HG03439 (cell line): ENCODE data around the gene ENAH.

Experiments used
- ATAC-seq: cut with Tn5 transposase; IDR thresholded peaks from one replicate; pipeline ENCODE4 v1.9.1; 2021; ENCODE audit warnings: mild to moderate bottlenecking, moderate library complexity; ENCODE audit not compliant: unreplicated experiment

The ENAH gene

GRCh38 chr1:225608014-225608796, 44.7 kb downstream of the ENAH start:
- ATAC-seq = no peak

DNA sequence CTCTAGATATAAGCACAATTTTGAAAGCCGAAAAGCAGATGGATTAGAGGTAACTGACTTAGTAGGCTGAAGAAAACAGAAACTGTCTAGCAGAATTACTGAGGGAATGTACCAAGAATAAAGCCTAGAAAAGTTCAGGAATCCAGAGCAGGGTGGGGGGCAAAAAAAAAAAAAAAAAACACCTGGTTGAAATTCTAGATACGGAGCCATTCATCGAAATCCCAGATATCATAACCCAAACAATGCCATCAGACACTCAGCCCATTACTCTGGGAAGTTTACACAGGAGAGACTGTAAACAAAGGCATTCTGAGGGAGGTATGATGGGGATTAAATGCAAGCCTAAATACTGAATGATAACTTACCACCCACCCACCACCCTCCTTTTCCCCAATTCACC, 45.6 kb downstream of the ENAH start:
- ATAC-seq = no peak

DNA sequence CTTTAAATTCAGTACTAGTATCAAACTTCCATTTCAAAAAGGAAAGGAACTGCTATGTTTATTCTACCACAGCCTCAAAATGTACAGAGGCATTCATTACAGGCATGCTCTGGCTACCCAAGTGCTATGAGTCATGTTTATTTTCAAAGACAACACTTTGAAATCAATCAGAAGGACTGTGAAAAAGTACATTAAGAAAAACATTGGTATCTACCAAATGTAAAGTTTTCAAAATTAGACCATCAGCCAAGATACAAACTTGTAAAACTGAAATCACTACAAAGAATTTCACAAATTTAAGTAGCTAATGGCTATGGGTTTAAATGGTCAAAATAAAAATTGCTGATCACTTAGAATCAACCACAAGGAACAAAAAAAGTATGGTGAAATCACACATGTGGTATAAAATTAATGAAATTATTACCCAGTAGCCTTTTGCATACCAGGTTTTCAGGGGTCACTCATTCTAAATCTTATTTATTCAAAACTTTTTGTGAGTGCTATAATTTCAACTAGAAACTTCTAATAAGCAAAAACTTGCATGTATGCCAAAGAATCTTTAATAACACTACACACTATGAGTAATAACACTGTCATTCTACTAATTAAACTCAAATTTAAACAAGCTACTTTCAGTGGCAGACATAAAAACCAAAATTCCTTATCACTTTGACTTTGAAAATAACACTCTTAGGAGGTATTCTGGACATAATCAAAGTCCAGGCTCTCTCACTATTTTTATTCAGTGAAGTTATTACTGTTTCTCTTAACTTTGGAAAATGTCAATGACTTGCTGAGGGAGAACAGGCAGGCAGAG, 49.2 kb downstream of the ENAH start:
- no peak for ATAC-seq

GRCh38 chr1:225602590-225603206, 50.2 kb downstream of the ENAH start:
- no peak for ATAC-seq

- ATAC-seq = no peak
Observed at GRCh38 chr1:225601902-225602589, 50.9 kb downstream of the ENAH start.

GRCh38 chr1:225598847-225599246, 54.1 kb downstream of the ENAH start:
- ATAC-seq = no peak

- no peak for ATAC-seq
Observed at GRCh38 chr1:225597926-225598575, 54.9 kb downstream of the ENAH start.

DNA sequence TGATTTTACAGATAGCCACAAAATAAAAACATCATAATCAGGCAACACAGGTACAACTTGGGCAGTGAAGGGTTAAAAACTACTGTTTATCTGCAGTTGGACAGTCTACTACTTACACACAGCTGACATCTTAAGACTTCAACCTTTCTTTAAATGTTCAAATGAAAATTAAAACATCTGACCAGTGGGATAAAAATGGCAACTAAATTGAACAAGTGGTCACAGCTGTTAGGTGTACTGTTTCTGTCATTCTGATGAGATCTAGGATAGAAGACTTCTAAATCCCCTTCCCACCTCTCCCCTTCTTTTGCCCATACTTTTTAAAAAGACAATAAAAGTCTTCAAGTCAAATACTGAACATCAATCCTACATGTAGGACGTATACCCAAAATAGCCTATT, 56.2 kb downstream of the ENAH start:
- no peak for ATAC-seq

DNA sequence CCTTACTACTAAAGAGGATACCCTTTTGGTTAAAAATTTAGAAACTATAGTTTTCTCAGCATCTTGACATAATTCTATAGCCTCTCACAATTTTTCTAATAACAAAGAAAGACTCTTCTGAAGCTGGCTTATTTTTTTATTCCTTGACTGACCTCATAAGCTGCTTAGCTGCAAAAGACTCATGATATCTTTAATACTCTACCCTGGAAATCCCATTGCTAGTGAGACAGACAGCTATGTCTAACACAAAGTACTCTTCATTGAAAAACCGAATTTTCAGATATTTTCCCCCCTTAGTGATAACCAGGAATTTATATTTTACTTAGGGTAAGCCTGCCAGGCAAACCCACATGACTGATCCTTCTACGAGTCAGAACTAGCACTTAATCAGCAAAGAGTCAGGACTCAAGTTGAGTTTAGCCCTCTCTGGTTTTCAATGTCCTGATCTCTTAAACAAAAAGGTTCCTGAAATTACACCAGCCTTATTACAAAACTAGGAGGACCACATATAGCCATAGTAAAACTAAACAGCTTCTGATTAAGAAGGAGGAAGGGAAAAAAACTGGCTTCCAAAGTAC, 56.9 kb downstream of the ENAH start:
- ATAC-seq = no peak

DNA sequence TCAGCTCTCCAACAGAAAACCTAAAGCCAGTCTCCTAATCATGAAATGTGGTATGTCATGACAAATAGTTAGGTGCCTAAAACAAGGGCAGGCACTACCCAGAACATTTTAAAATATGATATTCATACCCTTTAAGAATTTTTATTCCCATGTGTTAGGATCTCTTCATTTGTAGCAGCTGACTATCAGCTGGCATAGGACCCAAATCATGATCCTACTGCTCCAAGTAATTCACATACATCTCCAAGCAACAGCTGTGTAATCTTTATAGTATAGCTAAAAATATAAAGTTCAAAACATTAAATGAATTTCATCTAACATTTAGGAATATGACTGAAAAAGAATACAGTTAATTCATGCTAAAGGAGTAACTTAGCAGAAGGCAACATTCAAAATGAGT, 57.5 kb downstream of the ENAH start:
- no peak for ATAC-seq

DNA sequence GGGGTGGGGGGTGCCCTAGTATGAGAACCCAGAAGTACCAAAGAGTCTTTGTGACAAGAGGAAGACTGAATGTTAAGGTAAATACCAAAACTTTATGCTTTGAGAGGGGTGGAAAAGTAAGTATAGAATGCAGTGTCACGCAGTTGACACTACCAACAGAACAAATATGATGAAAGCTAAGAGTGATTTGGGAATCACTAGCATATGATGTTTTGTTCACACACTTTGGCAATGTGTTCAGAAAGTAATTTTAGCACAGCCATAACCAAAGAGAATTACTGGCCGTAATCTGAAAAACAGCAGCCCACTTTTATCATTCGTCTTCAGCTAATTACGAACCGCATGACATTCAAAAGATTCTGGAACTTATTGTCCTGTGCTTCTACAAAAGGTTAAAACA, 59.5 kb downstream of the ENAH start:
- ATAC-seq = no peak

DNA sequence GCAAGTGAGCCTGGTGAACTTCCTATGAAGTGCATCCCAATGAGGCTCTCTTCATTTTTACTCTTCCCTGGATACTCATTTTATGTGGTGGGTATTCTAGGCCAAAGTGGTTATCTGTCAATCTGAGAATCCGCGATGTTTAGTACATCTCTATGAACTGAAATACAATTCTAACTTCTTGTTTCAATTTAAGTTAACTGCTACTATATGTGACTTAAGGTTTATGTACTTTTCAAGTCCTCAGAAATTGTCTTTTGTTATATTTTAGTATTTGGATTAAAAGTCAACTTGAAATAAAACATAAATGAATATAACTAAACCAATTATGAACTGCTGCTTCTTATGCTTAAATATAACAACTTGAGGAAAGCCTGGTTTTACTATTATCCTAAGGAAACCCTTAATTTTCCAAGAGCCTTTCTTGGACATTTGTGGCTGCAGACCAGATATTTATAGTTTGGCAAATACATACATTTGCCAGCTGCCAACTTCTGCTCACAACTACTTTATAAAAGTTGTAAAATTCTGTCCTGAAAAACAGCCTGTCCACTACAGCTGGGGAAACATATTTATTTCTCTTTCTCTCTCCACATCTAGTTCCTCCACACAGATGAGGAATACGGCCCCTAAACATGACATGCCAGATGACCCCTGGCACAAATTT, 60.4 kb downstream of the ENAH start:
- no peak for ATAC-seq

DNA sequence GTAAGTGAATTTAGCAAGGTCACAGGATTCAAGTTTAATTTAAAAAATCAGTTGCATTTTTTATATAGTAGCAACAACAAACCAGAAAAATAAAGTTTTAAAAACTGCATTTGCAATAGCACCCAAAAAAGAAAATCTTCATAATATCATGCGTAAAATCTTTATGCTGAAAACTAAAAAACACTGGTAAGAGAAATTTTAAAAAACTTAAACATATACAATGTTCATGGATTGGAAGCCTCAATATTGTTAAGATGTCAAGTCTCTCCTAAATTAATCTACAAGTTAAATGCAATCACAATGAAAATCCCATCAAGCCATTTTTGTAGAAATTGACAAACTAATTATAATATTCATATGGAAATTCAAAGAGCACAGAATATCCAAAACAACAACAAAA, 65.6 kb downstream of the ENAH start:
- no peak for ATAC-seq

DNA sequence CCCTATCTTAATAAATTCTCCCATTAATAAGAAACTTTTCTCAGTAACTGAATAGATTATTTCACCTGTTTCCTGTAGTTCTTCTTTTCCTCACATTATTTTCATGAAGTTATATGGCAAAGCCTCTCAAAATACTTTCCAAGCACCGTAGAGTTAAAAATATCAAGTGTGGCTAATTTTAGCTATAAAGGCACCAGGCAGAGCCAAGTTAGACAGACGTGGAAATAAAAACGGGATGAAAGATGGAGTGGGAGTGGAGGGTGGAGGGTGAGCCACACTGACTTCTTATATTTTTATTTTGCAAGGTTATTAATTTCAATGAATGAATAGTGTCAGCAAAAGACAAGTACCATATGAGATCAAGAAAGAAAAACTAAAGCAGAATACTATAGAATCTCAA, 71.7 kb downstream of the ENAH start:
- no peak for ATAC-seq

GRCh38 chr1:225580238-225581099, 72.5 kb downstream of the ENAH start:
- ATAC-seq = no peak

DNA sequence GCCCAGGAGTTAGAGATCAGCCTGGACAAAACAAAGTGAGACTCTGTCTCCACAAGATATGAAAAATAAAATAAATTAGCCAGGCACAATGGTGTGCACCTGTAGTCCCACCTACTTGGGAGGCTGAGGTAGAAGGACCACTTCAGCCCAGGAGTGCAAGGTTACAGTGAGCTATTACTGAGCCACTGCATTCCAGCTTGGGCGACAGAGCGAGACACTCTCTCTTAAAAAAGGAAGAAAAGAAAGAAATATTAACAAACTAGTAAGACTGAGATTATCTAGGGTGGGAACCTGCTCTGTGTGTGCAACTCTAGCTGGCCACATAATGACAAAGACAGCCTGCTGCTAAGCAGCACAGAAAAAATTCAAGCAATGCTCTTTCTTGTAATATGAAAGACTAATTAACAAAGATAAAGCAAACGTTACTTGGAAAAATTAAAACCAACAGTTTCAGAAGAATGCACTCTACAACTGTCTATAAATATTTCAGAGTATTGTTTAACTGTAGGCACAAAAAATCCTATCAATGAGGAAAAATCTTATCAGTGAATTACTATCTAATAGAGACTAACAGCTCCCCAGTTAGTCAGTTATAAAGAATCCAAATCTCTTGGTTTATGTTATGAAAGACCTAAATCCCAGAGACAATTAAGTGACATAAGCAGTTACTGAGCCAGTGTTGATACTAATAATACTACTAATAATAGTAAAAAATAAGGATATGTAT, 74.5 kb downstream of the ENAH start:
- ATAC-seq = no peak

DNA sequence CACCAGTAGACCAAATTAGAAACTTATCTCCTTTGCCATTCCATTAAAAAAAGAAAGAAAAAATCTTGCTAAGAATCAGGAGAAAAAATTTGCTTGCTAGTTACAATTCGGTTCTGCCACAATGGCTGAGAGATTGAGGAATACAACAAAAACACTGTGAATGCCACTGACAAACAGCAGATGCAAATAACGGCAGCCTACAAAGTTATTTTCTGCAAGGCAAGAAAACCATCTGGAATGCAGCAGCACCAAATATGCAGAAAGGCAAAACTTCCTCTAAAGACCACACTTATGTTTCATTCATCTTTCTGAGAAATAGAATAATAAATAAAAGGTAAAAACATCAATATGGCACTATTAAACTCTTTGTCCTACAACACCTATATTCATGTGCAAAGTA, 75.7 kb downstream of the ENAH start:
- ATAC-seq = no peak

DNA sequence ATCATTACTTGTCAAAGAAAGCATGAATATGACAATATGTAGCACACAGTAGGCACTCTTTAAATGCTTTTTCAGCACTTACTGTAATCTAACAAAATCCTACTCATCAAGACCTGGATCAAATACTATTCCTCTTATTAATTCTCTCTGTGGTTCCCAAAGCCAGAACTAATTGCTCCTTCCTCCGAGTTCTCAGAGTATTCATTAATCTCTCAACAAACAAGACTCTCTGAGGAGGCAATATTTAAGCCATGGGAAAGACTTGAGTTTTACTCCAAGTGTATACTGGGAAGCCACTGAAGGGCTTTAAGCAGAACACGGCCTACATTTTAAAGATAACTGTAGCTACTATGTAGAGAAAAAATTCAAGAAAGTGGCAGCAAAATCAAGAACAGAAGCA, 79.7 kb downstream of the ENAH start:
- ATAC-seq = no peak
